GM12878 (cell line): Measurements from ENCODE around the gene CORO7.

ENCODE experiments used
- IRF5 ChIP-seq: fragments of 450-650 bp; IDR thresholded peaks from 2 replicates; pipeline ENCODE4 v1.6.1; 2017; ENCODE audit warnings: borderline replicate concordance
- POLR2AphosphoS5 ChIP-seq: IDR thresholded peaks from 2 replicates; pipeline ENCODE4 v1.6.1; 2011; ENCODE audit warnings: mild to moderate bottlenecking, low read length, inconsistent platforms
- REST ChIP-seq: IDR thresholded peaks from 2 replicates; pipeline ENCODE4 v1.6.1; 2012; ENCODE audit warnings: mild to moderate bottlenecking, low read depth, low read length
- SIX5 ChIP-seq: IDR thresholded peaks from 2 replicates; pipeline ENCODE4 v1.6.1; 2011; ENCODE audit warnings: mild to moderate bottlenecking, low read depth, low read length, moderate library complexity; ENCODE audit not compliant: severe bottlenecking

- TF ChIP-seq SIX5 (no peak), POLR2AphosphoS5 (no peak), REST (no peak), IRF5 (no peak)
Measured at GRCh38 chr16:4435337-4436067, 19.1 kb upstream of the CORO7 start.
